ENCODE measurements around the gene MICU2. TPM values are rescaled to one million over a fixed set of nuclear protein-coding genes. Genes with fewer than 3 reads are reported as not detected.

MICU2 gene
- total and polyA plus RNA-seq, 2 of the 13 experiments (the other 11 are each of a cell fraction or from before 2014, with no cell fraction given) = 31.7 to 42.4 TPM

DNA sequence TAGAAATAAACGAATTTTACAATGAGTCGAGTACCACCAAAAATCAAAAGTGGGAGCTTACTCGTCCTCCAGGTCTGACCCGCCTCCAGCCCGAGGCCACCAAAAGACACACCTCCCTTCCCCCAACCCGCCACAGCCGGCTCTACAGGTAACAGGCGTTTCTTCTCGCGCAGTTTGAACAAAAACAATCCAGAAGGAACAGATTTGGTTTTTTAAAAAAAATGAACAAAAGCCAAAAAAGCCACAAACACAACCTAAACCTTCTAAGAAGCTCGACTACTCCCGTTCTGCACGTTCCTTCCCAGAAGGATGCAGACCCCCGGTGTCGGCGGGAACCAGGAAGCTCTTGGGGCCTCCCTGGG lies 145.5 kb downstream of the MICU2 start (continued):
- TF ChIP-seq ZFP36L2 (CRISPR knock-in tag; IDR thresholded peaks at IDR 0.05) (no peak), ONECUT2 (CRISPR knock-in tag; IDR thresholded peaks at IDR 0.05) (no peak), EP300 (IDR thresholded peaks at IDR 0.05; ENCODE audit: low read depth in 2 of 2, low read length in 2 of 2) (no peak), EP300 (CRISPR knock-in tag; IDR thresholded peaks at IDR 0.05; ENCODE audit: borderline replicate concordance) (no peak), ZKSCAN5 (CRISPR knock-in tag; IDR thresholded peaks at IDR 0.05) (no peak), ZNF746 (CRISPR knock-in tag; IDR thresholded peaks at IDR 0.05) (no peak), KDM5A (IDR thresholded peaks at IDR 0.05; ENCODE audit: borderline replicate concordance, low read length) (no peak), SAP130 (CRISPR knock-in tag; IDR thresholded peaks at IDR 0.05; ENCODE audit: low read depth) (peak; percentile 12), NFATC3 (CRISPR knock-in tag; IDR thresholded peaks at IDR 0.05) (no peak), ATF7-NPFF (CRISPR knock-in tag; IDR thresholded peaks at IDR 0.05; ENCODE audit: low read depth) (no peak), PPARG (CRISPR knock-in tag; conservative IDR thresholded peaks at IDR 0.05) (no peak), ZNF660 (CRISPR knock-in tag; IDR thresholded peaks at IDR 0.05; ENCODE audit: borderline replicate concordance, low read depth) (no peak), SMYD3 (CRISPR knock-in tag; IDR thresholded peaks at IDR 0.05) (no peak), ZNF121 (CRISPR knock-in tag; IDR thresholded peaks at IDR 0.05) (no peak), ARHGAP35 (CRISPR knock-in tag; IDR thresholded peaks at IDR 0.05; ENCODE audit: borderline replicate concordance) (no peak), ZSCAN9 (CRISPR knock-in tag; IDR thresholded peaks at IDR 0.05; ENCODE audit: borderline replicate concordance) (no peak), ASH2L (IDR thresholded peaks at IDR 0.05; ENCODE audit: insufficient read length, low read depth, low read length) (peak; percentile 13), U2AF2 (IDR thresholded peaks at IDR 0.05; ENCODE audit: low read depth, low read length) (no peak), ZNF17 (CRISPR knock-in tag; IDR thresholded peaks at IDR 0.05) (no peak), ZNF556 (CRISPR knock-in tag; IDR thresholded peaks at IDR 0.05; ENCODE audit: borderline replicate concordance) (peak; percentile 39; the same call in 1 of the 2 replicates), ISL2 (CRISPR knock-in tag; IDR thresholded peaks at IDR 0.05) (peak; percentile 1; the same call in 1 of the 2 replicates), ELF3 (CRISPR knock-in tag; IDR thresholded peaks at IDR 0.05) (no peak), ZNF619 (CRISPR knock-in tag; IDR thresholded peaks at IDR 0.05) (no peak), CBX2 (IDR thresholded peaks at IDR 0.05; ENCODE audit: low read depth, low read length) (no peak), CBX2 (CRISPR knock-in tag; IDR thresholded peaks at IDR 0.05; ENCODE audit: low read depth) (no peak)
- TF ChIP-seq, protein P1, sequence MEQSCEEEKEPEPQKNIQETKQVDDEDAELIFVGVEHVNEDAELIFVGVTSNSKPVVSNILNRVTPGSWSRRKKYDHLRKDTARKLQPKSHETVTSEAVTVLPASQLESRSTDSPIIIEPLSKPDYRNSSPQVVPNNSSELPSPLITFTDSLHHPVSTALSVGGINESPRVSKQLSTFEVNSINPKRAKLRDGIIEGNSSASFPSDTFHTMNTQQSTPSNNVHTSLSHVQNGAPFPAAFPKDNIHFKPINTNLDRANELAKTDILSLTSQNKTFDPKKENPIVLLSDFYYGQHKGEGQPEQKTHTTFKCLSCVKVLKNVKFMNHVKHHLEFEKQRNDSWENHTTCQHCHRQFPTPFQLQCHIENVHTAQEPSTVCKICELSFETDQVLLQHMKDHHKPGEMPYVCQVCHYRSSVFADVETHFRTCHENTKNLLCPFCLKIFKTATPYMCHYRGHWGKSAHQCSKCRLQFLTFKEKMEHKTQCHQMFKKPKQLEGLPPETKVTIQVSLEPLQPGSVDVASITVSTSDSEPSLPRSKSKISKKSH (CRISPR knock-in tag; IDR thresholded peaks at IDR 0.05; ENCODE audit: borderline replicate concordance) = no peak
- TF ChIP-seq, protein P2, sequence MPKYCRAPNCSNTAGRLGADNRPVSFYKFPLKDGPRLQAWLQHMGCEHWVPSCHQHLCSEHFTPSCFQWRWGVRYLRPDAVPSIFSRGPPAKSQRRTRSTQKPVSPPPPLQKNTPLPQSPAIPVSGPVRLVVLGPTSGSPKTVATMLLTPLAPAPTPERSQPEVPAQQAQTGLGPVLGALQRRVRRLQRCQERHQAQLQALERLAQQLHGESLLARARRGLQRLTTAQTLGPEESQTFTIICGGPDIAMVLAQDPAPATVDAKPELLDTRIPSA (CRISPR knock-in tag; IDR thresholded peaks at IDR 0.05; ENCODE audit: borderline replicate concordance) = no peak
- TF ChIP-seq, protein P3, sequence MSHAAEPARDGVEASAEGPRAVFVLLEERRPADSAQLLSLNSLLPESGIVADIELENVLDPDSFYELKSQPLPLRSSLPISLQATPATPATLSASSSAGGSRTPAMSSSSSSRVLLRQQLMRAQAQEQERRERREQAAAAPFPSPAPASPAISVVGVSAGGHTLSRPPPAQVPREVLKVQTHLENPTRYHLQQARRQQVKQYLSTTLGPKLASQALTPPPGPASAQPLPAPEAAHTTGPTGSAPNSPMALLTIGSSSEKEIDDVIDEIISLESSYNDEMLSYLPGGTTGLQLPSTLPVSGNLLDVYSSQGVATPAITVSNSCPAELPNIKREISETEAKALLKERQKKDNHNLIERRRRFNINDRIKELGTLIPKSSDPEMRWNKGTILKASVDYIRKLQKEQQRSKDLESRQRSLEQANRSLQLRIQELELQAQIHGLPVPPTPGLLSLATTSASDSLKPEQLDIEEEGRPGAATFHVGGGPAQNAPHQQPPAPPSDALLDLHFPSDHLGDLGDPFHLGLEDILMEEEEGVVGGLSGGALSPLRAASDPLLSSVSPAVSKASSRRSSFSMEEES (CRISPR knock-in tag; IDR thresholded peaks at IDR 0.05) = no peak
- TF ChIP-seq, protein P4, sequence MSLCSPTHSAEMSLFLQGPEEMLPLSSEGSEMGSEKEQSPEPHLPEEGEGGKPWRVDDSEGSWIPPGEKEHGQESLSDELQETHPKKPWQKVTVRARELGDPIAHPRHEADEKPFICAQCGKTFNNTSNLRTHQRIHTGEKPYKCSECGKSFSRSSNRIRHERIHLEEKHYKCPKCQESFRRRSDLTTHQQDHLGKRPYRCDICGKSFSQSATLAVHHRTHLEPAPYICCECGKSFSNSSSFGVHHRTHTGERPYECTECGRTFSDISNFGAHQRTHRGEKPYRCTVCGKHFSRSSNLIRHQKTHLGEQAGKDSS (CRISPR knock-in tag; IDR thresholded peaks at IDR 0.05; ENCODE audit: borderline replicate concordance, low read depth) = no peak

All from HepG2 (cell line).